ENCODE measurements around the gene KANSL3.

- TF ChIP-seq GLIS3 (CRISPR knock-in tag; IDR thresholded peaks at IDR 0.05) (no peak), ISL1 (CRISPR knock-in tag; IDR thresholded peaks at IDR 0.05) (no peak), PPARA (CRISPR knock-in tag; IDR thresholded peaks at IDR 0.05; ENCODE audit: borderline replicate concordance) (no peak), TCF4 (CRISPR knock-in tag; IDR thresholded peaks at IDR 0.05; ENCODE audit: borderline replicate concordance) (no peak), PATZ1 (CRISPR knock-in tag; IDR thresholded peaks at IDR 0.05; ENCODE audit: borderline replicate concordance) (no peak), ARNTL (CRISPR knock-in tag; IDR thresholded peaks at IDR 0.05; ENCODE audit: borderline replicate concordance, low read depth) (no peak), CREB5 (CRISPR knock-in tag; IDR thresholded peaks at IDR 0.05; ENCODE audit: low read depth) (no peak), CSDC2 (CRISPR knock-in tag; IDR thresholded peaks at IDR 0.05) (no peak), ZC3H10 (CRISPR knock-in tag; IDR thresholded peaks at IDR 0.05) (no peak), ZFP3 (CRISPR knock-in tag; IDR thresholded peaks at IDR 0.05) (no peak)
These were observed 86.4 kb downstream of the KANSL3 start for GRCh38 chr2:96551605-96552314.
